Keratinocyte (primary cell): ENCODE measurements around the gene DTD1. TPM values are rescaled to one million over a fixed set of nuclear protein-coding genes. Genes with fewer than 3 reads are reported as not detected.
"Not testable (repeated sequence)": the region's sequence is repeated elsewhere in the genome, so short reads cannot be mapped to it uniquely, and the experiment has no call there.

Source experiments
- DNase-seq: peaks from one replicate; pipeline ENCODE4 v3.0.0-alpha.2; 2011; ENCODE audit warnings: low read depth, missing footprints, low spot score
- FAIRE-seq: peaks from 2 replicates; lab custom pipeline; 2011; peaks lifted over from hg19 to GRCh38; lab: Jason Lieb, UNC
- H2AFZ ChIP-seq: 2 replicates; pipeline ENCODE4 v1.6.0; 2012; ENCODE audit warnings: low read length, control low read depth, inconsistent platforms; ENCODE audit not compliant: control insufficient read depth
- H3K27ac ChIP-seq: 2 replicates; pipeline ENCODE4 v1.5.1; 2011; ENCODE audit warnings: low read length; ENCODE audit not compliant: control insufficient read depth, insufficient read depth
- H3K27me3 ChIP-seq: 3 replicates; pipeline ENCODE4 v1.6.0; 2011; ENCODE audit warnings: low read length; ENCODE audit not compliant: control insufficient read depth, insufficient read depth; ENCODE audit errors: extremely low read depth
- H3K36me3 ChIP-seq, 2 experiments: 2 replicates in 1 of 2; 3 replicates in 1 of 2; pipeline ENCODE4 v1.5.1; 2011; ENCODE audit warnings: low read length in 2 of 2, mild to moderate bottlenecking in 1 of 2; ENCODE audit not compliant: control insufficient read depth in 2 of 2, insufficient read depth in 2 of 2; ENCODE audit errors: extremely low read depth in 1 of 2
- H3K4me1 ChIP-seq: 3 replicates; pipeline ENCODE4 v1.5.1; 2011; ENCODE audit warnings: low read length; ENCODE audit not compliant: control insufficient read depth, insufficient read depth; ENCODE audit errors: extremely low read depth
- H3K4me2 ChIP-seq: 3 replicates; pipeline ENCODE4 v1.6.0; 2011; ENCODE audit warnings: low read depth, low read length; ENCODE audit not compliant: control insufficient read depth, insufficient read depth; ENCODE audit errors: extremely low read depth
- H3K4me3 ChIP-seq, 3 experiments: fragments of 200-600 bp in 1 of 3; sonication (generic) in 1 of 3; 2 replicates in 2 of 3; 3 replicates in 1 of 3; pipeline ENCODE4 v1.5.1; 2011 to 2016; ENCODE audit warnings: low read length in 3 of 3, mild to moderate bottlenecking in 3 of 3, control low read depth in 2 of 3, inconsistent platforms in 1 of 3, low read depth in 1 of 3, mixed read lengths in 1 of 3, mixed run types in 1 of 3, moderate library complexity in 1 of 3; ENCODE audit not compliant: control insufficient read depth in 2 of 3, insufficient read depth in 2 of 3; ENCODE audit errors: extremely low read depth in 1 of 3
- H3K79me2 ChIP-seq: 2 replicates; pipeline ENCODE4 v1.6.0; 2012; ENCODE audit warnings: low read length; ENCODE audit not compliant: control insufficient read depth, insufficient read depth
- H3K9ac ChIP-seq: 3 replicates; pipeline ENCODE4 v1.6.0; 2011; ENCODE audit warnings: low read length; ENCODE audit not compliant: control insufficient read depth, insufficient read depth; ENCODE audit errors: extremely low read depth
- H3K9me1 ChIP-seq: 3 replicates; pipeline ENCODE4 v1.6.0; 2011; ENCODE audit warnings: low read length; ENCODE audit not compliant: control insufficient read depth, insufficient read depth; ENCODE audit errors: extremely low read depth
- H3K9me3 ChIP-seq: 2 replicates; pipeline ENCODE4 v1.5.1; 2012; ENCODE audit warnings: low read depth, low read length; ENCODE audit not compliant: control insufficient read depth
- H4K20me1 ChIP-seq: 3 replicates; pipeline ENCODE4 v1.6.0; 2011; ENCODE audit warnings: low read length; ENCODE audit not compliant: control insufficient read depth, insufficient read depth; ENCODE audit errors: extremely low read depth
- CTCF ChIP-seq, 3 experiments: IDR thresholded peaks in 1 of 3; conservative IDR thresholded peaks in 1 of 3; optimal IDR thresholded peaks in 1 of 3; 2 replicates in 2 of 3; 3 replicates in 1 of 3; pipeline versions ENCODE3 to v1.5.1; 2011; ENCODE audit warnings: low read length in 3 of 3, mild to moderate bottlenecking in 3 of 3, moderate library complexity in 2 of 3, control low read depth in 1 of 3, inconsistent platforms in 1 of 3; ENCODE audit not compliant: insufficient read depth in 2 of 3; ENCODE audit errors: extremely low read depth in 1 of 3
- EZH2 ChIP-seq: IDR thresholded peaks from one replicate; pipeline ENCODE4 v1.6.1; 2012; ENCODE audit warnings: inconsistent platforms, mild to moderate bottlenecking, low read length, moderate library complexity
- dilution Hi-C: fragments of 300-500 bp; cut with MboI; formaldehyde crosslinking; loops from one replicate; pipeline ENCODE4 v1.7.0; 2020; ENCODE audit warnings: low sequenced_read_pairs; ENCODE audit not compliant: extremely low pct_ligation_motif_present
- polyA plus RNA-seq, 5 experiments: library from polyadenylated mRNA; depleted of rRNA in 3 of 5; stranded (reverse) in 3 of 5; stranded (forward) in 1 of 5; unstranded in 1 of 5; fragments of >200 nt; gene quantifications; 1 replicate in 1 of 5; 2 replicates in 3 of 5; 3 replicates in 1 of 5; pipeline versions ENCODE4 v1.2.1 to v1.2.3, GENCODE V29; 2011 to 2012; ENCODE audit warnings: missing spikeins in 2 of 5, low read depth in 1 of 5, low replicate concordance in 1 of 5

The DTD1 gene
- polyA plus RNA-seq, 1 donor (not counting 4 experiments of a cell fraction or from before 2014, with no cell fraction given): 68.3 TPM

- Histone ChIP-seq H4K20me1 (no peaks in the 10 kb centered on the region), H3K4me2 (no peak overlapping the region), H3K9me3 (no peaks in the 10 kb centered on the region), H3K9me1 (no peaks in the 10 kb centered on the region), H3K27me3 (no peaks in the 10 kb centered on the region), H3K4me3 (no peak overlapping the region), H3K79me2 (no peaks in the 10 kb centered on the region), H3K27ac (no peak overlapping the region), H3K4me1 (no peaks in the 10 kb centered on the region), H3K9ac (no peak overlapping the region), H2AFZ (no peak overlapping the region), H3K36me3 (no peaks in the 10 kb centered on the region)
- TF ChIP-seq CTCF (optimal IDR thresholded peaks at IDR 0.05 in 1 of 3, IDR thresholded peaks at IDR 0.05 in 1 of 3, conservative IDR thresholded peaks at IDR 0.05 in 1 of 3; ENCODE audit: extremely low read depth in 1 of 3, insufficient read depth in 2 of 3, low read length in 3 of 3) (no peak), EZH2 (no peak)
- FAIRE-seq (no peak), DNase-seq (no peak)
- dilution Hi-C loops: no loop called here
Observed at GRCh38 chr20:18781509-18781908, 193.7 kb downstream of the DTD1 start.

- Histone ChIP-seq H2AFZ (no peak overlapping the region), H3K4me3 (no peak overlapping the region), H3K27me3 (no peaks in the 10 kb centered on the region), H3K9me3 (no peaks in the 10 kb centered on the region), H3K36me3 (no peaks in the 10 kb centered on the region), H3K27ac (no peak overlapping the region), H3K79me2 (no peaks in the 10 kb centered on the region), H3K4me2 (no peak overlapping the region), H4K20me1 (no peaks in the 10 kb centered on the region), H3K9ac (no peak overlapping the region), H3K4me1 (no peaks in the 10 kb centered on the region), H3K9me1 (no peaks in the 10 kb centered on the region)
- TF ChIP-seq EZH2: no peak
- TF ChIP-seq CTCF (optimal IDR thresholded peaks at IDR 0.05 in 1 of 3, IDR thresholded peaks at IDR 0.05 in 1 of 3, conservative IDR thresholded peaks at IDR 0.05 in 1 of 3; ENCODE audit: extremely low read depth in 1 of 3, insufficient read depth in 2 of 3, low read length in 3 of 3): no peak
- DNase-seq (no peak), FAIRE-seq (no peak)
- dilution Hi-C loops: no loop called here
Observed at GRCh38 chr20:18783385-18783959, 195.6 kb downstream of the DTD1 start.

- H3K4me3 ChIP-seq, DNase-seq, H3K27me3 ChIP-seq, dilution Hi-C loops, H2AFZ ChIP-seq, H3K9me1 ChIP-seq, H3K9ac ChIP-seq, H3K9me3 ChIP-seq, H3K27ac ChIP-seq, FAIRE-seq, H3K79me2 ChIP-seq, H4K20me1 ChIP-seq, H3K4me2 ChIP-seq, H3K4me1 ChIP-seq, H3K36me3 ChIP-seq: not testable (repeated sequence)
Observed at GRCh38 chr20:18787046-18787445, 199.2 kb downstream of the DTD1 start.
